Left ventricle myocardium inferior (tissue), 1 donor: ENCODE measurements around the gene PARD3B. TPM values are rescaled to one million over a fixed set of nuclear protein-coding genes. Genes with fewer than 3 reads are reported as not detected.
A peak's percentile ranks its signal among the peaks of the same experiment; 100 is the strongest.

Experiments
- DNase-seq: peaks from one replicate; pipeline ENCODE4 v3.0.0-alpha.2; 2020
- H3K27ac ChIP-seq: fragments of 200-600 bp; replicated peaks from 2 replicates; pipeline ENCODE4 v1.8.0; 2021
- H3K27me3 ChIP-seq: fragments of 200-600 bp; 2 replicates; pipeline ENCODE4 v1.8.0; 2021; ENCODE audit warnings: low read depth
- H3K36me3 ChIP-seq: fragments of 200-600 bp; 2 replicates; pipeline ENCODE4 v1.8.0; 2021
- H3K4me1 ChIP-seq: fragments of 200-600 bp; 2 replicates; pipeline ENCODE4 v1.8.0; 2021
- H3K4me3 ChIP-seq: fragments of 200-600 bp; 2 replicates; pipeline ENCODE4 v1.8.0; 2021; ENCODE audit warnings: mild to moderate bottlenecking, moderate library complexity
- H3K9me3 ChIP-seq: fragments of 200-600 bp; replicated peaks from 2 replicates; pipeline ENCODE4 v1.8.0; 2021
- CTCF ChIP-seq: fragments of 200-600 bp; IDR thresholded peaks from 2 replicates; pipeline ENCODE4 v1.8.0; 2021; ENCODE audit warnings: antibody characterized with exemption, mild to moderate bottlenecking, borderline replicate concordance
- intact Hi-C: fragments of 100-400 bp; cut with micrococcal nuclease; formaldehyde crosslinking; loops from one replicate; pipeline ENCODE4 v1.11.0; 2022
- total RNA-seq: library from RNA; stranded (reverse); fragmentation: NEBNext Ultra II Directional; extraction: Animal tissue kit (Norgen Biotek cat#: 25700); gene quantifications from one replicate; pipeline ENCODE4 v1.2.1, GENCODE V29; 2021
- donor health status: DM: no; HTN: yes; CAD: no; lungs with severe emphysema.

Gene PARD3B
- total RNA-seq, 1 donor from 2014 or later: 9.1 TPM

DNA sequence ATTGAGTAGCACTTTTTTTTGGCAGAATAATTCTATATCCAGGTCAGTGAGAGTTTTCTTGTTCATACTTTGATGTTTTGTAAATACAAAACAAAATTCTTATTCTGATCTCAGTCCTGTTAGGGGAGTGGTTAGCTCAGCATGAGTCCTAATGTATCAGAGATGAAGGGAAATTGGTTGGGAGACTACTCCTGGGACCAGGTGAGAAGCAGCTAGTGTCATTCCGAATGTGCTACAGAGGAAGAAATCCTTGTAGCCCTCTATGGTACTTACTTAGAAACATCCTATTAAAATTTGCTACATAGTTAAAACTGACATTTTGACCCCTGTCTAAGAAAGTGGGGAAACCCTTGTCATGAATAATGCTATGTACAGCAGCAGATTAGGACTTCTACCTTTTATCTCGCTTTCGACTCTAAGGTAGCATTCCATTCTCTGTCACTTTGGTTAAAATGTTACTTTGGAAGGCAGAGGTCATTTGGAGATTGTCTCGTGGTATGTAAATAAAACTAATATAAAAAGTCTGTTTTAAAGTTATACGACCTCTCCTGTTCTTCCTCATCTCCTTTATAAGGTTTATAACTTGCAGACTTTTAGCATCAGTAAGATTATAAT, 65.8 kb downstream of the PARD3B start:
- Histone ChIP-seq H3K4me1 (peaks cover 14% of the 10 kb centered on the region), H3K36me3 (no peaks in the 10 kb centered on the region), H3K9me3 (no peaks in the 10 kb centered on the region), H3K27me3 (no peaks in the 10 kb centered on the region), H3K27ac (no peak overlapping the region), H3K4me3 (no peak overlapping the region)
- no peak for TF ChIP-seq CTCF
- intact Hi-C loops: no loop called here
- DNase-seq: no peak

- H3K36me3 ChIP-seq: no peaks in the 10 kb centered on the region
- H3K27me3 ChIP-seq: no peaks in the 10 kb centered on the region
- intact Hi-C loops: no loop called here
- no peak overlapping the region for H3K4me3 ChIP-seq
- H3K27ac ChIP-seq: no peak overlapping the region
- H3K4me1 ChIP-seq: peaks cover 14% of the 10 kb centered on the region
- H3K9me3 ChIP-seq: no peaks in the 10 kb centered on the region
- TF ChIP-seq CTCF: no peak
- DNase-seq: no peak
These were observed 66.5 kb downstream of the PARD3B start for GRCh38 chr2:204611764-204612163.

DNA sequence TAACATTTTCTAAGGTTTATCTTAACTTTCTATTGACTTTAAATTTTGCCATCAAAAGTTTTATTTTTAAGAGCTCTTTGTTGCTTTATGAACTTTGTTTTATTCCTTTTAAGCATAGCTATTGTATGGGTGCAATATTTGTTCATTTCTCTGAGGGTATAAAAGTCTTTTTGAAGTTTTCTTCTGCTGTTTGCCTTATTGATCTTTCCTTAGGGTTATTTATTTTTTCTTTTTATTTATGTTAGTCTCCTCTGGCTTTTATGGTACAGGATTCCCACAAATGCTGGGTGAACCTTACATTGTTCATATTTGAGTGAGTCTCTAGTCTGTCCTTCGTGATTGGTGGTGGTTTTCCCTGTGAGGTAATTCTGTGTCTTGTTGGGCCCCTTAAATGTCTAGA, 68.4 kb downstream of the PARD3B start:
- no peaks in the 10 kb centered on the region for H3K36me3 ChIP-seq
- no peak overlapping the region for H3K4me3 ChIP-seq
- no peaks in the 10 kb centered on the region for H3K27me3 ChIP-seq
- DNase-seq: no peak
- H3K27ac ChIP-seq: no peak overlapping the region
- peaks cover under 1% of the 10 kb centered on the region for H3K4me1 ChIP-seq
- intact Hi-C loops: no loop called here
- H3K9me3 ChIP-seq: no peaks in the 10 kb centered on the region
- no peak for TF ChIP-seq CTCF

GRCh38 chr2:204615456-204615855, 70.2 kb downstream of the PARD3B start:
- DNase-seq: no peak
- TF ChIP-seq CTCF: no peak
- Histone ChIP-seq H3K4me1 (no peaks in the 10 kb centered on the region), H3K4me3 (no peak overlapping the region), H3K36me3 (no peaks in the 10 kb centered on the region), H3K27ac (no peak overlapping the region), H3K27me3 (no peaks in the 10 kb centered on the region), H3K9me3 (no peaks in the 10 kb centered on the region)
- intact Hi-C loops: no loop called here

DNA sequence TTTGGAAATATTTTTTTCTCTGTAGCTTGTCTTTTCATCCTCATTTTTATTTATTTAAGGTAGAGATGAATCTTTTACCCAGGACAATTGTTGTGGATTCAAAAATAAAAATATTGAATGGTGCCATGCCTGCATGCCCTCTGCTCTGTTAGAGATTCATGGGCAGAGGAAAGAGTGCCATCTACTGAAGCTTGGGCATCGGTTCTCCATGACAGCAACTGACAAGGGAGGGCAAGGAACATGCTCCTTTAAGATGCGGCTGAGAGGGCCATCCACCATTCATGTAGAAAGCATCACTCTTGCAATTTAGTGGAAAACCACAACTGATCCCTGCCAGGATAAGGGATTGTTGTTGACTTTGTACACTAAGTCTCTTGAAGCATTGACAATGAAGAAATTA, 79.9 kb downstream of the PARD3B start:
- no peak for DNase-seq
- peaks cover 5% of the 10 kb centered on the region for H3K4me1 ChIP-seq
- peak; percentile 28 for TF ChIP-seq CTCF
- no peak overlapping the region for H3K4me3 ChIP-seq
- intact Hi-C loops: loop anchor here (2.0 kb wide), 1 partner anchor 38 kb away; no protein-coding TSS in a partner anchor
- no peaks in the 10 kb centered on the region for H3K36me3 ChIP-seq
- no peak overlapping the region for H3K27ac ChIP-seq
- no peaks in the 10 kb centered on the region for H3K27me3 ChIP-seq
- no peaks in the 10 kb centered on the region for H3K9me3 ChIP-seq
